CD8-positive, alpha-beta memory T cell (primary cell): ENCODE measurements around the gene ACADVL. TPM values are rescaled to one million over a fixed set of nuclear protein-coding genes. Genes with fewer than 3 reads are reported as not detected.
A peak's percentile ranks its signal among the peaks of the same experiment; 100 is the strongest.
"Not testable (repeated sequence)": the region's sequence is repeated elsewhere in the genome, so short reads cannot be mapped to it uniquely, and the experiment has no call there.

Source experiments
- CTCF ChIA-PET: fragments of 350-600 bp; sonication (Branson Sonifier 250); formaldehyde crosslinking; loops from one replicate; lab custom pipeline; 2021; ENCODE audit warnings: antibody characterized with exemption; lab: Charles Lee
- POLR2A ChIA-PET: fragments of 350-600 bp; sonication (Branson Sonifier 250); formaldehyde crosslinking; loops from one replicate; lab custom pipeline; 2021; ENCODE audit warnings: antibody characterized with exemption; lab: Charles Lee
- DNase-seq, 5 donors: peaks; one replicate each; pipeline versions ENCODE4 v3.0.0 to v3.0.0-alpha.2; 2020 to 2022; ENCODE audit warnings: mixed read lengths in 1 of 5
- H3K27ac ChIP-seq: one replicate; pipeline ENCODE4 v1.7.0; 2013; ENCODE audit warnings: low read depth, mild to moderate bottlenecking, low read length, moderate library complexity
- H3K27me3 ChIP-seq: 2 replicates; pipeline ENCODE4 v1.7.0; 2013; ENCODE audit warnings: low read length, mild to moderate bottlenecking; ENCODE audit not compliant: insufficient read depth, poor library complexity, severe bottlenecking
- H3K36me3 ChIP-seq: 2 replicates; pipeline ENCODE4 v1.7.0; 2013; ENCODE audit warnings: mild to moderate bottlenecking, low read length, moderate library complexity; ENCODE audit not compliant: insufficient read depth
- H3K4me1 ChIP-seq: 2 replicates; pipeline ENCODE4 v1.7.0; 2013; ENCODE audit warnings: mild to moderate bottlenecking, low read length, moderate library complexity; ENCODE audit not compliant: insufficient read depth
- H3K4me3 ChIP-seq: 2 replicates; pipeline ENCODE4 v1.7.0; 2013; ENCODE audit warnings: mild to moderate bottlenecking, low read length
- H3K9me3 ChIP-seq: 2 replicates; pipeline ENCODE4 v1.7.0; 2013; ENCODE audit warnings: mild to moderate bottlenecking, low read length
- H3K27ac Mint-ChIP-seq, 8 donors: one replicate each; pipeline ENCODE4 v1.8.0; 2020 to 2021; ENCODE audit warnings: mixed read lengths in 8 of 8, mild to moderate bottlenecking in 6 of 8, inconsistent platforms in 3 of 8, moderate library complexity in 3 of 8
- H3K27me3 Mint-ChIP-seq, 2 donors: one replicate each; pipeline ENCODE4 v1.8.0; 2020 to 2021; ENCODE audit warnings: mixed read lengths in 2 of 2, mild to moderate bottlenecking in 1 of 2, moderate library complexity in 1 of 2
- H3K36me3 Mint-ChIP-seq, 3 donors: one replicate each; pipeline ENCODE4 v1.8.0; 2020 to 2021; ENCODE audit warnings: mixed read lengths in 3 of 3, inconsistent platforms in 1 of 3, mild to moderate bottlenecking in 1 of 3
- H3K4me1 Mint-ChIP-seq, 3 donors: one replicate each; pipeline ENCODE4 v1.8.0; 2020 to 2021; ENCODE audit warnings: mixed read lengths in 3 of 3, inconsistent platforms in 1 of 3, mild to moderate bottlenecking in 1 of 3
- H3K4me3 Mint-ChIP-seq, 7 donors: one replicate each; pipeline ENCODE4 v1.8.0; 2020 to 2021; ENCODE audit warnings: mixed read lengths in 7 of 7, mild to moderate bottlenecking in 6 of 7, moderate library complexity in 4 of 7, inconsistent platforms in 2 of 7
- H3K9me3 Mint-ChIP-seq, 5 donors: one replicate each; pipeline ENCODE4 v1.8.0; 2020 to 2022; ENCODE audit warnings: mixed read lengths in 5 of 5, mild to moderate bottlenecking in 3 of 5, moderate library complexity in 2 of 5, inconsistent platforms in 1 of 5
- polyA plus RNA-seq: library from polyadenylated mRNA; unstranded; fragments of 300-500 nt; fragmentation: Illumina TruSeq; gene quantifications from one replicate; pipeline ENCODE4 v1.2.3, GENCODE V29; 2021
- total RNA-seq, 2 experiments: library from RNA; stranded (reverse); gene quantifications; one replicate each; pipeline ENCODE4 v1.2.3, GENCODE V29; 2021

Gene ACADVL
- total RNA-seq (100 to 1,000 TPM; 281 to 288 TPM), polyA plus RNA-seq (109 TPM)

DNA sequence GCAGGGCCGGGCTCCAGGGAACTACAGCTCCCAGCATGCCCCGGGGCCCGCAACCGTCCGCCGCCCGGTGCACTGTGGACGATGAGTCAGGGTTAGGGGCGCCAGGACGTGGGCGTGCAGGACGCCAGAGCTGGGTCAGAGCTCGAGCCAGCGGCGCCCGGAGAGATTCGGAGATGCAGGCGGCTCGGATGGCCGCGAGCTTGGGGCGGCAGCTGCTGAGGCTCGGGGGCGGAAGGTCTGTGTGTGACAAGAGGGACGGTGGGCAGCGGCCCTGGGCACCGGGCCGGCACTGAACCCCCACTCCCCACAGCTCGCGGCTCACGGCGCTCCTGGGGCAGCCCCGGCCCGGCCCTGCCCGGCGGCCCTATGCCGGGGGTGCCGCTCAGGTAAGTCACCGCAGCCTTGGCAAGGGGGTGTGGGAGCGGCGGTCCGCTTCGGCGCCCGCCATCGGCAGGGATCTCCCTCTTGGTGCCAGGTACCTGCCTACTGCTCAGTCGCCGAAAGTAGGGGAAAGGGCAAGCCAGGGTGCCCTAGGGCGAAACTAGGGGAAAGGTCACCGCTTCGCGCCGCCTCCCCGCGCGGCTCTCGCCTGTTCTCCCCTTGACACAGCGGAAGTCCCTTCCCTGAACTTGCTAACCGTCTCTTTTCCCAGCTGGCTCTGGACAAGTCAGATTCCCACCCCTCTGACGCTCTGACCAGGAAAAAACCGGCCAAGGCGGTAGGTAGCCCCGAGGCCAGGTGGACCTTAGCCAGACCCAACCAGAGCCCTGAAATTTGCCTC, at the start of gene ACADVL, which contains the start of gene DLG4:
TSS of gene ACADVL (plus strand) at position 127 of the 781 bp plus-strand sequence. CDS start at position 174, 47 bp downstream.
TSS of gene DLG4 (minus strand) at position 25 of the 781 bp plus-strand sequence.
- Mint-ChIP-seq H3K27ac (peak within 1 kb of the TSS; percentile 81 to 100 (median 98)), H3K36me3 (peaks cover 0 to 42% (median 2%) of the 10 kb centered on the region in 3 donors), H3K4me1 (peaks cover 35 to 61% (median 46%) of the 10 kb centered on the region in 3 donors), H3K4me3 (peak within 1 kb of the TSS; percentile 74 to 96 (median 93)), H3K27me3 (no peaks in the 10 kb centered on the region), H3K9me3 (no peaks in the 10 kb centered on the region)
- Histone ChIP-seq H3K9me3 (no peaks in the 10 kb centered on the region), H3K36me3 (peaks cover 25% of the 10 kb centered on the region), H3K4me1 (peaks cover 54% of the 10 kb centered on the region), H3K4me3 (peak within 1 kb of the TSS; percentile 67), H3K27ac (peak within 1 kb of the TSS; percentile 70), H3K27me3 (no peaks in the 10 kb centered on the region)
- peak; percentile 65 to 86 (median 70) for DNase-seq
- CTCF ChIA-PET = interaction anchor here (0.6 to 4.7 kb wide), 12 partner anchors 15 to 341 kb away, joined by 3 to 23 read pairs (median 4); partner anchors contain the start of genes DVL2, GABARAP and SLC2A4
- POLR2A ChIA-PET = interaction anchor here (0.6 to 3.1 kb wide), 11 partner anchors 14 to 466 kb away, joined by 3 to 31 read pairs (median 6); partner anchors contain the start of genes DVL2, GABARAP, PHF23 and SLC16A13

DNA sequence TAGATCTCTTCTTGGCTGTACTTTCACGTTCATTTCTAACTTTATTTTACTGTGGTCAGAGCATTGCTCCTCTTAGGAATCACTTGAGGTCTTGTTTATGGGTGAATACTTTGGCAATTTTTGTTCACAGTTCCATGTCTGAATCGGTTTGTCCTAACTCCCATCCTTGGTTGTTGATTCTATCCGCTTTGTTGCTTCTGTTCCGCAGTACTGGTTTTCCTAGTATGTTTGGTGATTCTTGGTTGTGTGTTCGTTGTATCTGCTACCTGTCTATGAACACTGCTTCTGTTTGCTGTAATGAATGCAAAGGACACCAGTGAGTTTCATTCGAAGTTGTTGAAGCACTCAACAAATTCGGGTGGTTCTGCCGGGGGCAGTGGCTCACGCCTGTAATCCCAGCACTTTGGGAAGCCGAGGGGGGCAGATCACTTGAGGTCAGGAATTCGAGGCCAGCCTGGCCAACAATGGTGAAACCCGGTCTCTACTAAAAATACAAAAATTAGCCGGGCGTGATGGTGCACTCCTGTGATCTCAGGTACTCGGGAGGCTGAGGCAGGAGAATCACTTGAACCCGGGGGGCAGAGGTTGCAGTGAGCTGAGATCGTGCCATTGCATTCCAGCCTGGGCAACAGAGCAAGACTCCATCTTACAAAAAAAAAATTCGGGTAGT, 47.1 kb upstream of the ACADVL start:
- CTCF ChIA-PET, POLR2A ChIA-PET, H3K4me3 Mint-ChIP-seq, H3K27ac Mint-ChIP-seq, H3K27me3 Mint-ChIP-seq, H3K4me3 ChIP-seq, H3K36me3 ChIP-seq, DNase-seq, H3K4me1 Mint-ChIP-seq, H3K9me3 ChIP-seq, H3K27ac ChIP-seq: not testable (repeated sequence)
- Histone ChIP-seq H3K27me3 (peaks cover 10% of the 10 kb centered on the region), H3K4me1 (peaks cover 20% of the 10 kb centered on the region)
- Mint-ChIP-seq H3K36me3 (peaks cover 0 to 18% (median 0%) of the 10 kb centered on the region in 3 donors), H3K9me3 (peaks cover 4 to 23% (median 20%) of the 10 kb centered on the region in 5 donors)

DNA sequence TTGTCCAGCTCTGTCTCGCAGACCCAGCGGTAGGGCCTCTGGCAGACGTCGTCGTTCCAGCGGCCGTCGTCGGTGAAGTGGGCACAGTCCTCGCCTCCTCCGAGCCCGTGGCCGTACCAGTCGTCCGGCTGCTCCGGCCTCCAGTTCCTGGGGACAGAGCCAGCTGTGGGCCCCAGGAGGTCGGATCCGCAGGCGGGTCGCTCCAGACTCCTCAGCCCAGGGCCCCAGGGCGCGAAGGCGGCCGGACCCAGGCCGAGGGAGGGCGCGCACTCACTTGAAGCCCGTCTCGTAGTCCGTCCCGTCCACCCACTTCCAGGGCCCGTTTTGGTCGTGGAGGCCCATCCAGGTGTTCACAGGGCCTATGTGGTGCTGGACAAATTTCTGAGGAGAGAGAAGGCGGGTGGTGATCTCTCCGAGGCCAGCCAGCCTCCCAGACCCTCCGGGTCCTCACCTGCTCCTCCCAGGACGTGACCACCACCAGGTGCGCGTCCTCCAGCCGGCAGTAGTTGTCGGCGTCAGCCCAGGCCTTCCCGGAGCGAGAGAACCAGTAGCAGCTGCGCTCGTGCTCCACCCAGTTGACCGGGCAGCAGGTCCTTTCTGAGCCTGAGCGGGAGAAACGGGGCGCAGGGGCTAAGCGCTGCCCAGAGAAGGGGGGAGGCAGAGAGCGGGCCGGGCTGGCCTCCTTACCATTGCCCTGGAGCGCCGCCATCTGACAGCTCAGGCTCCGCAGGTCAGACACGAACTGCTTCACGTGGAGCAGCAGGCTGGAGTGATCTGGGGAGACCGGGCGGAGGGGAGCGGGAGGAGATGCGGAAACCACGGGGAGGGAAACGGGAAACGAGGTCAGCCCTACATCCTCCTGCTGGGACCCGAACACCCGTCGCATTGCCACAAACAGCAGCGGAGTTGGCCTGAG, 45.8 kb upstream of the ACADVL start:
- Histone ChIP-seq H3K27ac (no peak overlapping the region), H3K4me1 (peaks cover 26% of the 10 kb centered on the region), H3K36me3 (no peaks in the 10 kb centered on the region), H3K4me3 (peak overlapping the region; percentile 4), H3K9me3 (no peaks in the 10 kb centered on the region), H3K27me3 (peaks cover 18% of the 10 kb centered on the region)
- peak; percentile 17 to 64 (median 35) for DNase-seq
- ChIA-PET POLR2A (no interaction called here), CTCF (no interaction called here)
- Mint-ChIP-seq H3K36me3 (peaks cover 0 to 13% (median 0%) of the 10 kb centered on the region in 3 donors), H3K27ac (no peak overlapping the region), H3K4me3 (no peak overlapping the region), H3K4me1 (peaks cover 10 to 13% (median 10%) of the 10 kb centered on the region in 3 donors), H3K9me3 (peaks cover 4 to 16% (median 16%) of the 10 kb centered on the region in 5 donors), H3K27me3 (peaks cover 14 to 17% of the 10 kb centered on the region in 2 donors)

DNA sequence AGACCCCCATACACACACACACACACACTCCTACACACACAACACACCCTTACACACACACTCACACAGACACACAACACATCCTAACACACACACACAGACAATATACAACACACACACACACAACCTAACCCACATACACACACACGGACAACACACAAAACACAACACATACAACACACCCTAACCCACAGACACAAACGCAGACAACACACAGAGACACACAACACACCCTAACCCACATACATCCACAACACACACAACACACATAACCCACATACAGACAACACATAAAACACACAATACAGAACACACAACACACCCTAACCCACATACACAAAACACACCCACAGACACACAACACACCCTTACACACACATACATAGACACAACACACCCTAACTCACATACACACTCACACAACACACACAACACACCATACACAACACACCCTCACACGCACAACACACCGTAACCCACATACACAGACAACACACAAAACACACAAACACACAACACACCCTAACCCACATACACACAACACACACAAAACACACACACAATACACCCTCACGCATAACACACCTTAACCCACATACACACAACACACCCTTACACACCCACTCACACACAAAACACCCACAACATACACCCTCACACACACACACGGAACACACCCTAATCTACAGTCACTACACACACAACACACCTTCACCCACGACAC, 45.0 kb upstream of the ACADVL start:
- H3K4me3 Mint-ChIP-seq = no peak overlapping the region
- no peak overlapping the region for H3K27ac Mint-ChIP-seq
- Histone ChIP-seq H3K27ac (no peak overlapping the region), H3K4me3 (peak overlapping the region; percentile 4), H3K4me1 (peaks cover 26% of the 10 kb centered on the region), H3K36me3 (no peaks in the 10 kb centered on the region), H3K27me3 (peaks cover 18% of the 10 kb centered on the region), H3K9me3 (no peaks in the 10 kb centered on the region)
- peaks cover 14 to 19% of the 10 kb centered on the region in 2 donors for H3K27me3 Mint-ChIP-seq
- H3K4me1 Mint-ChIP-seq = peaks cover 10 to 13% (median 10%) of the 10 kb centered on the region in 3 donors
- CTCF ChIA-PET = no interaction called here
- no peak for DNase-seq
- H3K36me3 Mint-ChIP-seq = peaks cover 0 to 7% (median 0%) of the 10 kb centered on the region in 3 donors
- H3K9me3 Mint-ChIP-seq = peaks cover 4 to 10% (median 10%) of the 10 kb centered on the region in 5 donors
- POLR2A ChIA-PET = no interaction called here

DNA sequence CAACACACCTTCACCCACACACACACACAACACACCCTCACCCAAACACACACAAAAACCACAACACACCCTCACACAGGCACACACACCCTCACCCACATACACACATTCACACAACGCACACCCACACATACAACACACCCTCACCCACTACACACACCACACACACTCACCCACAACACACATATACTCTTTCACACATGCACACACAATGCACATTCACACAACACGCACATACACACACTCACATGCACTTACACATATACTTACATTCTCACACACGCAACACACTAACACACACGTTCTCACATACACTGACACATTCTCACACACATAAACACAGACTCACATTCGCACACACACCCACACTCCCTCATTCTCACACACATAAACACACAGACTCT, 44.4 kb upstream of the ACADVL start:
- H3K27ac Mint-ChIP-seq = no peak overlapping the region
- H3K4me1 ChIP-seq = peaks cover 26% of the 10 kb centered on the region
- H3K9me3 Mint-ChIP-seq = peaks cover 2 to 7% (median 6%) of the 10 kb centered on the region in 5 donors
- no peaks in the 10 kb centered on the region for H3K36me3 ChIP-seq
- peaks cover 14 to 19% of the 10 kb centered on the region in 2 donors for H3K27me3 Mint-ChIP-seq
- H3K27me3 ChIP-seq = peaks cover 18% of the 10 kb centered on the region
- no peak overlapping the region for H3K27ac ChIP-seq
- CTCF ChIA-PET = no interaction called here
- no peak overlapping the region for H3K4me3 Mint-ChIP-seq
- H3K4me3 ChIP-seq = no peak overlapping the region
- POLR2A ChIA-PET = no interaction called here
- no peak for DNase-seq
- peaks cover 10 to 13% (median 10%) of the 10 kb centered on the region in 3 donors for H3K4me1 Mint-ChIP-seq
- no peaks in the 10 kb centered on the region for H3K9me3 ChIP-seq
- H3K36me3 Mint-ChIP-seq = peaks cover 0 to 3% (median 0%) of the 10 kb centered on the region in 3 donors

GRCh38 chr17:7176107-7176840, 43.5 kb upstream of the ACADVL start:
- Mint-ChIP-seq H3K4me1 (peaks cover 10 to 13% (median 10%) of the 10 kb centered on the region in 3 donors), H3K27me3 (peaks cover 14 to 19% of the 10 kb centered on the region in 2 donors), H3K9me3 (peaks cover 0 to 1% (median 0%) of the 10 kb centered on the region in 5 donors), H3K27ac (no peak overlapping the region), H3K36me3 (no peaks in the 10 kb centered on the region), H3K4me3 (no peak overlapping the region)
- POLR2A ChIA-PET = no interaction called here
- H3K4me1 ChIP-seq = peaks cover 26% of the 10 kb centered on the region
- CTCF ChIA-PET = interaction anchor here (1.5 to 1.9 kb wide), 3 partner anchors 39 to 155 kb away, joined by 5 to 10 read pairs (median 6); no protein-coding TSS in a partner anchor
- H3K27me3 ChIP-seq = peaks cover 18% of the 10 kb centered on the region
- no peak for DNase-seq
- no peaks in the 10 kb centered on the region for H3K9me3 ChIP-seq
- no peak overlapping the region for H3K27ac ChIP-seq
- no peaks in the 10 kb centered on the region for H3K36me3 ChIP-seq
- H3K4me3 ChIP-seq = no peak overlapping the region
